Epidermal melanocyte (primary cell): Measurements from ENCODE around the gene CDYL2.
"Not testable (repeated sequence)": the region's sequence is repeated elsewhere in the genome, so short reads cannot be mapped to it uniquely, and the experiment has no call there.

ENCODE experiments used
- DNase-seq: peaks from one replicate; pipeline ENCODE4 v3.0.0; 2011; ENCODE audit warnings: low spot score; ENCODE audit not compliant: insufficient read length

Gene CDYL2

GRCh38 chr16:80807906-80808305, 3.5 kb upstream of the CDYL2 start:
- no peak for DNase-seq

- DNase-seq = no peak
Observed at GRCh38 chr16:80806927-80807340, 2.5 kb upstream of the CDYL2 start.

GRCh38 chr16:80806289-80806688, 1.9 kb upstream of the CDYL2 start:
- DNase-seq = no peak

GRCh38 chr16:80804056-80804525, 307 bp downstream of the CDYL2 start:
- no peak for DNase-seq

- no peak for DNase-seq
Observed at GRCh38 chr16:80803339-80804055, 901 bp downstream of the CDYL2 start.

- DNase-seq = no peak
Observed at GRCh38 chr16:80802902-80803301, 1.5 kb downstream of the CDYL2 start.

- no peak for DNase-seq
Observed at GRCh38 chr16:80802138-80802537, 2.3 kb downstream of the CDYL2 start.

- no peak for DNase-seq
Observed at GRCh38 chr16:80794071-80794470, 10.3 kb downstream of the CDYL2 start.

GRCh38 chr16:80792031-80792430, 12.4 kb downstream of the CDYL2 start:
- DNase-seq = no peak

- no peak for DNase-seq
Observed at GRCh38 chr16:80791411-80791810, 13.0 kb downstream of the CDYL2 start.

- DNase-seq = no peak
Observed at GRCh38 chr16:80790751-80791150, 13.6 kb downstream of the CDYL2 start.

GRCh38 chr16:80788027-80788426, 16.4 kb downstream of the CDYL2 start:
- DNase-seq = no peak

GRCh38 chr16:80786561-80786960, 17.8 kb downstream of the CDYL2 start:
- not testable (repeated sequence) for DNase-seq

GRCh38 chr16:80784951-80785350, 19.4 kb downstream of the CDYL2 start:
- no peak for DNase-seq

- no peak for DNase-seq
Observed at GRCh38 chr16:80778703-80779102, 25.7 kb downstream of the CDYL2 start.

- DNase-seq = no peak
Observed at GRCh38 chr16:80776856-80777255, 27.5 kb downstream of the CDYL2 start.

- DNase-seq = no peak
Observed at GRCh38 chr16:80775450-80775849, 28.9 kb downstream of the CDYL2 start.

- no peak for DNase-seq
Observed at GRCh38 chr16:80766798-80767197, 37.6 kb downstream of the CDYL2 start.

GRCh38 chr16:80759419-80760162, 44.8 kb downstream of the CDYL2 start:
- DNase-seq = no peak

- no peak for DNase-seq
Observed at GRCh38 chr16:80754476-80754875, 49.9 kb downstream of the CDYL2 start.

GRCh38 chr16:80752541-80752940, 51.9 kb downstream of the CDYL2 start:
- no peak for DNase-seq

- no peak for DNase-seq
Observed at GRCh38 chr16:80751167-80751566, 53.2 kb downstream of the CDYL2 start.

- DNase-seq = no peak
Observed at GRCh38 chr16:80746231-80746630, 58.2 kb downstream of the CDYL2 start.
